Esophagus muscularis mucosa (tissue), 3 donors: ENCODE measurements around the gene CAPN11.

Source experiments
- POLR2AphosphoS5 ChIP-seq, 2 donors: sonication (generic); formaldehyde crosslinking; IDR thresholded peaks; one replicate each; pipeline ENCODE4 v1.6.1; 2017; ENCODE audit warnings: antibody characterized with exemption in 2 of 2
- TF ChIP-seq, protein P1 (sequence below), 3 experiments: fragments of 200-600 bp in 2 of 3; fragments of 450-650 bp in 1 of 3; sonication (generic) in 2 of 3; IDR thresholded peaks; one replicate each; pipeline ENCODE4 v1.5.1; 2017 to 2019; ENCODE audit warnings: antibody characterized with exemption in 3 of 3, mild to moderate bottlenecking in 2 of 3, moderate library complexity in 1 of 3

DNA sequence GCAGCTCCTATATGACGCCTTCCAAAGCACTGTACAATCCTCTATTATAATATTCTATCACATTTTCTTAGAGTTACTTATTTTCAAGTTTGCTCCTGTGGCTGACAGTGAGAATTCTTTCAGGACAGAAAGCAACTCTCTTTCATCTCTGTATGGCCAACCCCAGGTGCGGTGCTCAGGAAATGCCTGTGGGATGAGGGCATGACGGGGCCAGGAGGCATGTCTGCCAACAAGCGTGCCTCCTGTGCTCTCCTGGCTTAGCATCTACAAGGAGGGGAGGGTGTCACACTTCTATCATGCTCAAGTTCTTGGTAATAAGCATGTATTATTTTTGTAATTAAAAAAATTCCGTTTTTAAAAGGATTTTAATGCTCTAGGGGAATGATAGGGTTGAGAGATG, 42.8 kb upstream of the CAPN11 start:
- TF ChIP-seq POLR2AphosphoS5 (IDR thresholded peaks at IDR 0.05): no peak
- TF ChIP-seq, protein P1, sequence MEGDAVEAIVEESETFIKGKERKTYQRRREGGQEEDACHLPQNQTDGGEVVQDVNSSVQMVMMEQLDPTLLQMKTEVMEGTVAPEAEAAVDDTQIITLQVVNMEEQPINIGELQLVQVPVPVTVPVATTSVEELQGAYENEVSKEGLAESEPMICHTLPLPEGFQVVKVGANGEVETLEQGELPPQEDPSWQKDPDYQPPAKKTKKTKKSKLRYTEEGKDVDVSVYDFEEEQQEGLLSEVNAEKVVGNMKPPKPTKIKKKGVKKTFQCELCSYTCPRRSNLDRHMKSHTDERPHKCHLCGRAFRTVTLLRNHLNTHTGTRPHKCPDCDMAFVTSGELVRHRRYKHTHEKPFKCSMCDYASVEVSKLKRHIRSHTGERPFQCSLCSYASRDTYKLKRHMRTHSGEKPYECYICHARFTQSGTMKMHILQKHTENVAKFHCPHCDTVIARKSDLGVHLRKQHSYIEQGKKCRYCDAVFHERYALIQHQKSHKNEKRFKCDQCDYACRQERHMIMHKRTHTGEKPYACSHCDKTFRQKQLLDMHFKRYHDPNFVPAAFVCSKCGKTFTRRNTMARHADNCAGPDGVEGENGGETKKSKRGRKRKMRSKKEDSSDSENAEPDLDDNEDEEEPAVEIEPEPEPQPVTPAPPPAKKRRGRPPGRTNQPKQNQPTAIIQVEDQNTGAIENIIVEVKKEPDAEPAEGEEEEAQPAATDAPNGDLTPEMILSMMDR (IDR thresholded peaks at IDR 0.05): no peak
